GM12878 (cell line): Measurements from ENCODE around the gene GCFC2. TPM values are rescaled to one million over a fixed set of nuclear protein-coding genes. Genes with fewer than 3 reads are reported as not detected.

Source experiments
- ATAC-seq: fragments of 200-7000 bp; cut with Tn5 transposase; 3 replicates; pipeline ENCODE4 v1.9.1; 2020; ENCODE audit warnings: mild to moderate bottlenecking, moderate library complexity
- BruUV-seq: library from RNA; stranded (reverse); fragments of 400-500 nt; replicated peaks from 2 replicates; lab custom pipeline; 2021; lab: Mats Ljungman, UMichigan
- CTCF ChIA-PET: fragments of 300-600 bp; sonication (Branson Sonifier 250); formaldehyde crosslinking; extraction: SDS; loops from one replicate; lab custom pipeline; 2021; ENCODE audit warnings: inconsistent platforms; lab: Yijun Ruan, JAX
- POLR2A ChIA-PET: fragments of 350-600 bp; formaldehyde crosslinking; extraction: SDS; loops from one replicate; lab custom pipeline; 2021; ENCODE audit warnings: inconsistent platforms; lab: Charles Lee
- RAD21 ChIA-PET: fragments of 300-600 bp; sonication (Branson Sonifier 250); formaldehyde crosslinking; loops from one replicate; lab custom pipeline; 2023; ENCODE audit warnings: antibody characterized with exemption; ENCODE audit not compliant: unreplicated experiment; lab: Charles Lee
- SMC1A ChIA-PET: fragments of 300-600 bp; sonication (Branson Sonifier 250); formaldehyde crosslinking; loops from one replicate; lab custom pipeline; 2023; ENCODE audit not compliant: unreplicated experiment, uncharacterized antibody; lab: Charles Lee
- DNase-seq: peaks from one replicate; pipeline ENCODE4 v3.0.0-alpha.2; 2011; ENCODE audit warnings: low read depth, low spot score
- FAIRE-seq: peaks from 3 replicates; lab custom pipeline; 2011; peaks lifted over from hg19 to GRCh38; lab: Jason Lieb, UNC
- H2AFZ ChIP-seq: 2 replicates; pipeline ENCODE4 v1.6.0; 2011; ENCODE audit warnings: low read depth, low read length, control low read depth; ENCODE audit not compliant: control insufficient read depth
- H3K27ac ChIP-seq: 2 replicates; pipeline ENCODE4 v1.5.1; 2011; ENCODE audit warnings: control low read depth; ENCODE audit not compliant: control insufficient read depth, insufficient read depth
- H3K27me3 ChIP-seq, 2 experiments: replicated peaks in 1 of 2; 2 replicates each; pipeline versions ENCODE4 v1.6.0 to v1.6.1; 2011; ENCODE audit warnings: low read length in 1 of 2; ENCODE audit not compliant: control insufficient read depth in 2 of 2, insufficient read depth in 2 of 2
- H3K36me3 ChIP-seq, 2 experiments: 2 replicates each; pipeline ENCODE4 v1.5.1; 2011; ENCODE audit warnings: low read length in 1 of 2; ENCODE audit not compliant: control insufficient read depth in 2 of 2, insufficient read depth in 2 of 2
- H3K4me1 ChIP-seq: 2 replicates; pipeline ENCODE4 v1.6.1; 2011; ENCODE audit warnings: mild to moderate bottlenecking, low read length, moderate library complexity, mixed read lengths; ENCODE audit not compliant: control insufficient read depth, insufficient read depth
- H3K4me2 ChIP-seq: 2 replicates; pipeline ENCODE4 v1.6.0; 2011; ENCODE audit warnings: control low read depth; ENCODE audit not compliant: control insufficient read depth, insufficient read depth
- H3K4me3 ChIP-seq: fragments of 200-600 bp; sonication (generic); 2 replicates; pipeline ENCODE4 v1.5.1; 2016
- H3K79me2 ChIP-seq: 2 replicates; pipeline ENCODE4 v1.6.0; 2011; ENCODE audit warnings: low read length; ENCODE audit not compliant: control insufficient read depth, insufficient read depth
- H3K9ac ChIP-seq: 2 replicates; pipeline ENCODE4 v1.8.0; 2011; ENCODE audit warnings: low read length, control low read depth, mixed read lengths; ENCODE audit not compliant: control insufficient read depth, insufficient read depth
- H3K9me3 ChIP-seq: replicated peaks from 3 replicates; pipeline ENCODE4 v1.5.1; 2011; ENCODE audit warnings: mild to moderate bottlenecking, low read length; ENCODE audit not compliant: control insufficient read depth, insufficient read depth
- H4K20me1 ChIP-seq: 2 replicates; pipeline ENCODE4 v1.6.0; 2011; ENCODE audit not compliant: control insufficient read depth, insufficient read depth
- CEBPB ChIP-seq, 2 experiments: fragments of 150-350 bp in 1 of 2; IDR thresholded peaks; 2 replicates each; pipeline ENCODE4 v1.6.1; 2012 to 2014; ENCODE audit warnings: low read depth in 2 of 2, low read length in 2 of 2, borderline replicate concordance in 1 of 2, inconsistent platforms in 1 of 2
- PKNOX1 ChIP-seq: fragments of 450-650 bp; IDR thresholded peaks from 2 replicates; pipeline ENCODE4 v1.6.1; 2016; ENCODE audit warnings: mild to moderate bottlenecking
- ZBED1 ChIP-seq: IDR thresholded peaks from 2 replicates; pipeline ENCODE4 v1.6.1; 2016; ENCODE audit warnings: borderline replicate concordance
- WGBS: methylation state at CpG from one replicate; pipeline ENCODE4 v1.1.6; 2016; ENCODE audit warnings: low lambda C conversion rate; ENCODE audit not compliant: insufficient replicate concordance, insufficient coverage; ENCODE audit errors: missing lambda C conversion rate; 5-methylcytosine and 5-hydroxymethylcytosine counted together
- in situ Hi-C: fragments of 300-500 bp; cut with MboI; formaldehyde crosslinking; loops from 9 replicates; pipeline ENCODE4 v1.14.3; 2018; ENCODE audit warnings: mixed read lengths
- intact Hi-C: fragments of 100-400 bp; cut with micrococcal nuclease; formaldehyde crosslinking; loops from one replicate; pipeline ENCODE4 v1.14.2; 2022; ENCODE audit not compliant: unreplicated experiment
- polyA plus RNA-seq, 11 experiments: library from polyadenylated mRNA; depleted of rRNA in 4 of 11; unstranded in 6 of 11; stranded (reverse) in 5 of 11; fragments of >200 nt; fragmentation: Nextera tagmentation in 4 of 11; fragmentation: Illumina TruSeq in 1 of 11; extraction: Ambion mirVana in 4 of 11; extraction: Trizol in 1 of 11; gene quantifications; 1 replicate in 1 of 11; 2 replicates in 10 of 11; pipeline versions ENCODE4 v1.2.1 to v1.2.3, GENCODE V29; 2011 to 2016; ENCODE audit warnings: inconsistent platforms in 2 of 11, missing spikeins in 2 of 11, low read depth in 1 of 11
- total RNA-seq, 4 experiments: library from RNA; depleted of rRNA in 3 of 4; stranded (reverse); fragments of >200 nt in 3 of 4; fragmentation: Illumina TruSeq in 1 of 4; extraction: Trizol in 1 of 4; gene quantifications; 2 replicates each; pipeline versions ENCODE4 v1.2.1 to v1.2.3, GENCODE V29; 2013 to 2021

The GCFC2 gene
- total and polyA plus RNA-seq, 10 of the 15 experiments (the other 5 are each of a cell fraction or from before 2014, with no cell fraction given), result 15.5 to 36.5 (median 27.4) TPM

GRCh38 chr2:75707901-75708300 lies 2.8 kb downstream of the GCFC2 start (continued):
- 0 out of 4 replicates have a peak, but pooled peaks of 1 of the 2 experiments have one; percentile 41 for TF ChIP-seq CEBPB (IDR thresholded peaks at IDR 0.05; ENCODE audit: borderline replicate concordance in 1 of 2, low read depth in 2 of 2, low read length in 2 of 2)
- TF ChIP-seq, all 136 proteins: peak for 1

GRCh38 chr2:75705921-75706320 lies 4.8 kb downstream of the GCFC2 start:
- SMC1A ChIA-PET, result interaction anchor here (0.6 to 1.0 kb wide), 3 partner anchors 12 to 1672 kb away, joined by 3 to 4 read pairs (median 3); no protein-coding TSS in a partner anchor
- Histone ChIP-seq H3K4me1 (peaks cover 9% of the 10 kb centered on the region), H3K9ac (no peak overlapping the region; the same call in 1 of the 2 replicates), H3K27ac (peak overlapping the region; percentile 15; the same call in 1 of the 2 replicates), H3K79me2 (peaks cover 28% of the 10 kb centered on the region), H3K27me3 (no peaks in the 10 kb centered on the region), H3K4me2 (peak overlapping the region; percentile 44; the same call in 1 of the 2 replicates), H3K36me3 (peaks cover 0 to 8% of the 10 kb centered on the region in 2 experiments; a peak in 2 of 4 replicates), H2AFZ (no peak overlapping the region), H4K20me1 (no peaks in the 10 kb centered on the region), H3K4me3 (no peak overlapping the region), H3K9me3 (no peaks in the 10 kb centered on the region)
- intact Hi-C loops (no loop called here), in situ Hi-C loops (no loop called here)
- ATAC-seq, result no peak
- POLR2A ChIA-PET, result interaction anchor here (0.6 to 1.0 kb wide), 2 partner anchors 16 to 630 kb away, joined by 3 to 4 read pairs; no protein-coding TSS in a partner anchor
- CTCF ChIA-PET, result interaction anchor here (0.7 to 1.4 kb wide), 2 partner anchors 8 to 13 kb away, joined by 3 read pairs; no protein-coding TSS in a partner anchor
- no peak for DNase-seq
- TF ChIP-seq PKNOX1 (peak; percentile 23; the same call in 1 of the 2 replicates), ZBED1 (no peak)
- FAIRE-seq, result peak; percentile 27
- RAD21 ChIA-PET, result no interaction called here
- no TSS peak for BruUV-seq
- 54% methylated on average over 1 of the region's 1 CpG for WGBS
